MM.1S (cell line): ENCODE results near the gene CREM.

Source experiments
- CTCF ChIP-seq: fragments of 300-600 bp; sonication (generic); IDR thresholded peaks from 2 replicates; pipeline ENCODE4 v1.5.1; 2016; ENCODE audit warnings: antibody characterized with exemption, low read length, mixed read lengths
- EZH2 ChIP-seq: fragments of 300-600 bp; sonication (generic); optimal IDR thresholded peaks from 2 replicates; pipeline ENCODE3; 2017; ENCODE audit warnings: low read depth, mild to moderate bottlenecking, antibody characterized with exemption, low read length, mixed read lengths
- EZH2phosphoT487 ChIP-seq: fragments of 300-600 bp; sonication (generic); IDR thresholded peaks from 2 replicates; pipeline ENCODE4 v1.6.1; 2018; ENCODE audit warnings: antibody characterized with exemption, low read length

- TF ChIP-seq CTCF: no peak
- no peak for TF ChIP-seq EZH2
- TF ChIP-seq EZH2phosphoT487: no peak
These were observed 89.8 kb downstream of the CREM start for GRCh38 chr10:35216303-35216905.
